HG03571 (cell line): ENCODE data around the gene AP3S1.
"Not testable (repeated sequence)": the region's sequence is repeated elsewhere in the genome, so short reads cannot be mapped to it uniquely, and the experiment has no call there.

Source experiments
- ATAC-seq: cut with Tn5 transposase; IDR thresholded peaks from one replicate; pipeline ENCODE4 v1.9.1; 2021; ENCODE audit not compliant: unreplicated experiment

Gene AP3S1

GRCh38 chr5:115869256-115869795, 27.6 kb downstream of the AP3S1 start:
- no peak for ATAC-seq

- ATAC-seq, result no peak
Measured at GRCh38 chr5:115872447-115872846, 30.7 kb downstream of the AP3S1 start.

GRCh38 chr5:115873392-115873791, 31.7 kb downstream of the AP3S1 start:
- ATAC-seq, result no peak

GRCh38 chr5:115875447-115875846, 33.7 kb downstream of the AP3S1 start:
- ATAC-seq, result no peak

- not testable (repeated sequence) for ATAC-seq
Measured at GRCh38 chr5:115877342-115877741, 35.6 kb downstream of the AP3S1 start.

GRCh38 chr5:115882434-115882833, 40.7 kb downstream of the AP3S1 start:
- not testable (repeated sequence) for ATAC-seq

- no peak for ATAC-seq
Measured at GRCh38 chr5:115884704-115885103, 43.0 kb downstream of the AP3S1 start.

GRCh38 chr5:115885208-115885607, 43.5 kb downstream of the AP3S1 start:
- not testable (repeated sequence) for ATAC-seq

- ATAC-seq, result no peak
Measured at GRCh38 chr5:115888027-115888426, 46.3 kb downstream of the AP3S1 start.

- ATAC-seq, result no peak
Measured at GRCh38 chr5:115892021-115892420, 50.3 kb downstream of the AP3S1 start.

- ATAC-seq, result no peak
Measured at GRCh38 chr5:115894342-115894741, 52.6 kb downstream of the AP3S1 start.

GRCh38 chr5:115895821-115896220, 54.1 kb downstream of the AP3S1 start:
- ATAC-seq, result no peak

GRCh38 chr5:115898656-115899055, 56.9 kb downstream of the AP3S1 start:
- no peak for ATAC-seq

GRCh38 chr5:115907177-115907576, 65.4 kb downstream of the AP3S1 start:
- no peak for ATAC-seq

GRCh38 chr5:115913623-115914400, 72.1 kb downstream of the AP3S1 start:
- not testable (repeated sequence) for ATAC-seq

GRCh38 chr5:115920171-115920725, 78.5 kb downstream of the AP3S1 start:
- no peak for ATAC-seq

GRCh38 chr5:115928578-115929407, 87.1 kb downstream of the AP3S1 start:
- not testable (repeated sequence) for ATAC-seq

- ATAC-seq, result not testable (repeated sequence)
Measured at GRCh38 chr5:115930171-115930570, 88.4 kb downstream of the AP3S1 start.

GRCh38 chr5:115930630-115931337, 89.0 kb downstream of the AP3S1 start:
- no peak for ATAC-seq

- no peak for ATAC-seq
Measured at GRCh38 chr5:115932991-115933390, 91.3 kb downstream of the AP3S1 start.
